Neutrophil (primary cell): ENCODE results near the gene PIGH.

Experiments used
- H3K27ac ChIP-seq: fragments of 200-600 bp; sonication (generic); 2 replicates; pipeline ENCODE4 v1.5.1; 2016; ENCODE audit warnings: mild to moderate bottlenecking, moderate library complexity
- H3K27me3 ChIP-seq: fragments of 200-600 bp; sonication (generic); 2 replicates; pipeline ENCODE4 v1.6.0; 2016; ENCODE audit warnings: mild to moderate bottlenecking
- H3K36me3 ChIP-seq: fragments of 200-600 bp; sonication (generic); 2 replicates; pipeline ENCODE4 v1.5.1; 2017
- H3K4me1 ChIP-seq, 2 experiments: fragments of 200-600 bp in 1 of 2; sonication (generic) in 1 of 2; 1 replicate in 1 of 2; 2 replicates in 1 of 2; pipeline versions ENCODE4 v1.5.1 to v1.6.1; 2013 to 2016; ENCODE audit warnings: low read depth in 1 of 2, low read length in 1 of 2, mild to moderate bottlenecking in 1 of 2, moderate library complexity in 1 of 2; ENCODE audit not compliant: control insufficient read depth in 1 of 2, insufficient read depth in 1 of 2
- H3K4me3 ChIP-seq, 2 experiments: fragments of 200-600 bp in 1 of 2; sonication (generic) in 1 of 2; 1 replicate in 1 of 2; 2 replicates in 1 of 2; pipeline ENCODE4 v1.5.1; 2013 to 2016; ENCODE audit warnings: low read depth in 1 of 2, low read length in 1 of 2, mild to moderate bottlenecking in 1 of 2, moderate library complexity in 1 of 2
- H3K9me3 ChIP-seq: fragments of 200-600 bp; sonication (generic); 2 replicates; pipeline ENCODE4 v1.5.1; 2016
- CTCF ChIP-seq: fragments of 200-600 bp; sonication (generic); IDR thresholded peaks from 2 replicates; pipeline ENCODE4 v1.5.1; 2016; ENCODE audit warnings: antibody characterized with exemption

Gene PIGH

GRCh38 chr14:67599698-67600561 lies at the start of gene PIGH:
PIGH (minus strand) TSS chr14:67600268; CDS start chr14:67600203, 65 bp downstream.
- H3K9me3 ChIP-seq, result no peaks in the 10 kb centered on the region
- H3K4me3 ChIP-seq, result peak within 1 kb of the TSS; percentile 73 to 82
- peak; percentile 57 for TF ChIP-seq CTCF
- H3K27ac ChIP-seq, result peak within 1 kb of the TSS; percentile 69
- H3K36me3 ChIP-seq, result no peaks in the 10 kb centered on the region
- peaks cover 5 to 13% of the 10 kb centered on the region in 2 experiments for H3K4me1 ChIP-seq
- H3K27me3 ChIP-seq, result peaks cover 10% of the 10 kb centered on the region

GRCh38 chr14:67646131-67646530 lies 46.1 kb upstream of the PIGH start:
- Histone ChIP-seq H3K9me3 (no peaks in the 10 kb centered on the region), H3K4me1 (no peaks in the 10 kb centered on the region), H3K36me3 (peaks cover 60% of the 10 kb centered on the region), H3K27ac (no peak overlapping the region), H3K4me3 (no peak overlapping the region), H3K27me3 (no peaks in the 10 kb centered on the region)
- no peak for TF ChIP-seq CTCF

- Histone ChIP-seq H3K36me3 (peaks cover 52% of the 10 kb centered on the region), H3K9me3 (no peaks in the 10 kb centered on the region)
- TF ChIP-seq CTCF, result no peak
Observed at GRCh38 chr14:67645414-67645813, 45.3 kb upstream of the PIGH start.

GRCh38 chr14:67644428-67644827 lies 44.4 kb upstream of the PIGH start:
- H3K4me1 ChIP-seq, result no peaks in the 10 kb centered on the region
- no peaks in the 10 kb centered on the region for H3K9me3 ChIP-seq
- no peak overlapping the region for H3K4me3 ChIP-seq
- no peaks in the 10 kb centered on the region for H3K27me3 ChIP-seq
- H3K36me3 ChIP-seq, result peaks cover 42% of the 10 kb centered on the region
- H3K27ac ChIP-seq, result no peak overlapping the region
- TF ChIP-seq CTCF, result no peak

More at GRCh38 chr14:67645414-67645813, 45.3 kb upstream of the PIGH start:
- Histone ChIP-seq H3K27me3 (no peaks in the 10 kb centered on the region), H3K4me1 (no peaks in the 10 kb centered on the region), H3K27ac (no peak overlapping the region), H3K4me3 (no peak overlapping the region)

- no peak for TF ChIP-seq CTCF
- Histone ChIP-seq H3K4me3 (no peak overlapping the region), H3K36me3 (peaks cover 35% of the 10 kb centered on the region), H3K27me3 (no peaks in the 10 kb centered on the region), H3K9me3 (no peaks in the 10 kb centered on the region), H3K4me1 (no peaks in the 10 kb centered on the region), H3K27ac (no peak overlapping the region)
Observed at GRCh38 chr14:67643713-67644112, 43.6 kb upstream of the PIGH start.
